SU-DHL-6 (cell line): ENCODE measurements around the gene TYMS.

Source experiments
- H2AFZ ChIP-seq: fragments of 200-600 bp; sonication (generic); 2 replicates; pipeline ENCODE4 v1.6.1; 2014; ENCODE audit warnings: low read depth, mild to moderate bottlenecking, moderate library complexity, mixed read lengths, antibody characterized with exemption, low read length; ENCODE audit not compliant: severe bottlenecking
- H3F3A ChIP-seq: fragments of 200-600 bp; shearing (Covaris generic); 2 replicates; pipeline ENCODE4 v1.6.0; 2016; ENCODE audit warnings: antibody characterized with exemption, mild to moderate bottlenecking; ENCODE audit not compliant: insufficient read depth
- H3K27ac ChIP-seq: fragments of 200-600 bp; sonication (generic); 2 replicates; pipeline ENCODE4 v1.5.1; 2016; ENCODE audit warnings: low read depth, mild to moderate bottlenecking, low read length, moderate library complexity, mixed read lengths
- H3K27me3 ChIP-seq: fragments of 200-600 bp; sonication (generic), shearing (Covaris generic); 2 replicates; pipeline ENCODE4 v1.6.0; 2014; ENCODE audit warnings: mild to moderate bottlenecking, low read length
- H3K36me3 ChIP-seq: fragments of 200-600 bp; sonication (generic); 2 replicates; pipeline ENCODE4 v1.6.1; 2014; ENCODE audit warnings: mild to moderate bottlenecking, low read length, mixed read lengths
- H3K4me2 ChIP-seq: fragments of 300-600, 200-600 bp; shearing (Covaris generic), sonication (generic); 2 replicates; pipeline ENCODE4 v1.6.0; 2014; ENCODE audit warnings: low read length, low read depth, mild to moderate bottlenecking; ENCODE audit not compliant: poor library complexity, severe bottlenecking
- H3K4me3 ChIP-seq: fragments of 200-600 bp; sonication (generic); 2 replicates; pipeline ENCODE4 v1.5.1; 2014; ENCODE audit warnings: antibody characterized with exemption, low read length, mild to moderate bottlenecking, mixed read lengths; ENCODE audit not compliant: insufficient read depth, poor library complexity, severe bottlenecking
- H3K79me2 ChIP-seq: fragments of 200-600 bp; sonication (generic); 2 replicates; pipeline ENCODE4 v1.6.1; 2014; ENCODE audit warnings: mild to moderate bottlenecking, low read length, moderate library complexity; ENCODE audit not compliant: insufficient read depth
- H3K9ac ChIP-seq: fragments of 200-600 bp; sonication (generic); 2 replicates; pipeline ENCODE4 v1.7.0; 2014; ENCODE audit warnings: mild to moderate bottlenecking, low read length
- H3K9me2 ChIP-seq: fragments of 200-600 bp; sonication (generic); replicated peaks from 2 replicates; pipeline ENCODE4 v1.6.1; 2014; ENCODE audit warnings: low read length; ENCODE audit not compliant: insufficient read depth
- H3K9me3 ChIP-seq: fragments of 200-600 bp; sonication (generic); 2 replicates; pipeline ENCODE4 v1.6.1; 2014; ENCODE audit warnings: low read length, mixed read lengths; ENCODE audit not compliant: insufficient read depth
- H4K20me1 ChIP-seq: fragments of 200-600 bp; sonication (generic); 2 replicates; pipeline ENCODE4 v1.6.1; 2014; ENCODE audit warnings: low read depth, mild to moderate bottlenecking, antibody characterized with exemption, low read length, moderate library complexity, mixed read lengths
- CTCF ChIP-seq: fragments of 200-600 bp; sonication (generic); IDR thresholded peaks from one replicate; pipeline ENCODE4 v1.5.1; 2017; ENCODE audit warnings: antibody characterized with exemption, mild to moderate bottlenecking, low read length, moderate library complexity; ENCODE audit not compliant: insufficient read depth, poor library complexity, severe bottlenecking
- EZH2phosphoT487 ChIP-seq: fragments of 200-600 bp; sonication (generic), shearing (Covaris generic); conservative IDR thresholded peaks from 2 replicates; pipeline ENCODE4 v1.6.1; 2018; ENCODE audit warnings: mild to moderate bottlenecking, antibody characterized with exemption, low read length, moderate library complexity, mixed read lengths

The TYMS gene

GRCh38 chr18:668260-668659 is 10.8 kb downstream of the TYMS start:
- Histone ChIP-seq H3K27ac (no peak overlapping the region), H3K9me2 (no peaks in the 10 kb centered on the region), H3K9ac (no peak overlapping the region), H2AFZ (no peak overlapping the region), H3K27me3 (no peaks in the 10 kb centered on the region), H3K4me3 (no peak overlapping the region), H4K20me1 (peaks cover 9% of the 10 kb centered on the region), H3K9me3 (no peaks in the 10 kb centered on the region), H3K4me2 (no peak overlapping the region), H3F3A (peaks cover 10% of the 10 kb centered on the region; the same call in 1 of the 2 replicates), H3K79me2 (peaks cover 20% of the 10 kb centered on the region), H3K36me3 (peaks cover 40% of the 10 kb centered on the region)
- TF ChIP-seq CTCF (no peak), EZH2phosphoT487 (no peak)

- TF ChIP-seq EZH2phosphoT487: no peak
- no peak for TF ChIP-seq CTCF
- H3K27me3 ChIP-seq: no peaks in the 10 kb centered on the region
- H3K27ac ChIP-seq: no peak overlapping the region
- H3K9ac ChIP-seq: no peak overlapping the region
- H3K4me2 ChIP-seq: no peak overlapping the region
- H3K9me3 ChIP-seq: no peaks in the 10 kb centered on the region
- no peak overlapping the region for H2AFZ ChIP-seq
- no peak overlapping the region for H3K4me3 ChIP-seq
- peaks cover 9% of the 10 kb centered on the region for H4K20me1 ChIP-seq
- peaks cover 20% of the 10 kb centered on the region for H3K79me2 ChIP-seq
- H3K36me3 ChIP-seq: peaks cover 43% of the 10 kb centered on the region
- no peaks in the 10 kb centered on the region for H3K9me2 ChIP-seq
- peaks cover 13% of the 10 kb centered on the region; the same call in 1 of the 2 replicates for H3F3A ChIP-seq
Observed at GRCh38 chr18:669077-669476, 11.6 kb downstream of the TYMS start.

GRCh38 chr18:670522-670921 is 13.1 kb downstream of the TYMS start:
- Histone ChIP-seq H3K9ac (no peak overlapping the region), H3K9me3 (no peaks in the 10 kb centered on the region), H2AFZ (no peak overlapping the region), H3F3A (peaks cover 21% of the 10 kb centered on the region), H3K27me3 (no peaks in the 10 kb centered on the region), H3K27ac (no peak overlapping the region), H3K4me3 (no peak overlapping the region), H3K4me2 (no peak overlapping the region), H3K36me3 (peaks cover 46% of the 10 kb centered on the region), H4K20me1 (peaks cover 9% of the 10 kb centered on the region), H3K9me2 (no peaks in the 10 kb centered on the region), H3K79me2 (peaks cover 20% of the 10 kb centered on the region)
- TF ChIP-seq CTCF (no peak), EZH2phosphoT487 (no peak)

GRCh38 chr18:671405-671804 is 14.0 kb downstream of the TYMS start:
- TF ChIP-seq CTCF (no peak), EZH2phosphoT487 (no peak)
- H2AFZ ChIP-seq: no peak overlapping the region
- H3K9ac ChIP-seq: no peak overlapping the region
- no peak overlapping the region for H3K4me3 ChIP-seq
- peaks cover 42% of the 10 kb centered on the region for H3K36me3 ChIP-seq
- H4K20me1 ChIP-seq: peaks cover 6% of the 10 kb centered on the region
- no peak overlapping the region for H3K4me2 ChIP-seq
- H3K9me3 ChIP-seq: no peaks in the 10 kb centered on the region
- peaks cover 15% of the 10 kb centered on the region for H3K79me2 ChIP-seq
- peaks cover 22% of the 10 kb centered on the region for H3F3A ChIP-seq
- H3K27ac ChIP-seq: no peak overlapping the region
- no peaks in the 10 kb centered on the region for H3K9me2 ChIP-seq
- H3K27me3 ChIP-seq: no peaks in the 10 kb centered on the region
